ENCODE measurements around the gene LAMB3. TPM values are rescaled to one million over a fixed set of nuclear protein-coding genes. Genes with fewer than 3 reads are reported as not detected.

LAMB3 gene
- total RNA-seq, 4 donors from 2014 or later: 2.5 to 69.9 (median 6.3) TPM

DNA sequence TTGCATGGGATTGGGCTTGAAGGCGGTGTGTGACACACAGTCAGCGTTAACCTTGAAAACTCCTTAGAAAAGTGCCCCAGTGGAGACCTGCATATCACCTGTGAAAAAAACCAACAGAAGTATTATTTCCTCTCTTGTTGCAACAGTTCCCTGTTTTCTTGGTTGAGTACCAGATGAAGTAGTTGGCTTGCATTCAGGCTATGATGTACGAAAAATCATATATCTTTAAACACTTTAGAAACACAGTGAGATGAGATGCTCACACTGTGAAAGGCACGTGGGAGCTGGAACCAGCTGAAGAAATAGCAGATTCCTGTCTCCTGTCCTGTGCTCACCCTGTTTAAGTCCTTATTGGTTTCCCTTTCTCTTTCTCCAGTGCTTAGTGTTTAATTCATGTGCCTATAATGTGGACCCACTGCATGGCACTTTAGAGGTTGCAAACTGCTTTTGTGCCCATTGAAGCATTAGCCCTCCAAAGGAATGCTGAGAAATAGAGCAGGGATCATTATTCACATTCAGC, 65.9 kb downstream of the LAMB3 start:
- no peak for TF ChIP-seq CTCF (IDR thresholded peaks at IDR 0.05)
- ATAC-seq (ENCODE audit: low FRiP score): no peak

DNA sequence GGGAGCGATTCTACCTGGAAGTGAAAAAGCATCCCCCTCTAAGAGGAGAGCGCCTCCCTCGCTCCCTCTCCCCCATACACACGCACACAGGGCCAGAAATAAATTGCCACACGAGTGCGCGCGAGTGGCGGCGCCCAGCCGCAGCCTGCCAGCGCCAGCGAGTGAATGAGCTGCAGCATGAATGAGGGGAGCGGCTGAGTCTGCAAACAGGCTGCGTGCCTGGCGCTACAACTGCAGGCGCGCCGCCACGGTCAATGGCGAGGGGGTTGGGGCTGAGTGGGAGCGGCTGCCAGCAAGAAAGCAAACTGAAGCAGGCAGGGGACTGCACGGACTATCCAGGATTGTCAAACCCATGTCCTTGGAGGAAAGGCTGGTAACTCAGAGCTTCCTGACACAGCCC, 66.6 kb downstream of the LAMB3 start:
- ATAC-seq (ENCODE audit: low FRiP score) (peak; percentile 49), DNase-seq (ENCODE audit: low spot score) (no peak)
- no peak for TF ChIP-seq CTCF (IDR thresholded peaks at IDR 0.05)

More for the DNA sequence above, 65.9 kb downstream of the LAMB3 start:
- no peak for DNase-seq (ENCODE audit: low spot score)

- no peak for TF ChIP-seq CTCF (IDR thresholded peaks at IDR 0.05)
- ATAC-seq (ENCODE audit: low FRiP score) (no peak), DNase-seq (ENCODE audit: low spot score) (no peak)
Measured at GRCh38 chr1:209585197-209585596, 67.0 kb downstream of the LAMB3 start.

GRCh38 chr1:209584231-209584672, 68.0 kb downstream of the LAMB3 start:
- TF ChIP-seq CTCF (IDR thresholded peaks at IDR 0.05): no peak
- ATAC-seq (ENCODE audit: low FRiP score) (no peak), DNase-seq (ENCODE audit: low spot score) (no peak)

DNA sequence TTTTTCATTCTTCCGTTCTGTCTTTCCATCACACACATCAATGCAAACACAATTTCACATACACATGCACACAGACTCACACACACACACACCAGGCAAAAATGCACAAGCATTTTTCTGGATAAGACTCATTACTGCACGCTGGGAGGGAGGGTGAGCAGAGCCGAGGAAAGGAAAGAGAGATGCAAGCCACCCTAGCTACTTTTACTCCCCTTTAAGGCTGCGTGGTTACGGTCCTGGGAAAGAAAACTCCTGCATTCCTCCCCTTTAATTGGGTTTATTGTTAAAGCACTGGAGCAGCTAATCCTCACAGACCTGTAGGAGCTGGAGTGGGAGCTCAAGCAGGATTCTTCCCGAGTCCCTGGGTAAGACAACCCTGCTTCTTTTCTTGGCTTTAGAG, 68.8 kb downstream of the LAMB3 start, which contains the start of gene CAMK1G:
CAMK1G (plus strand) TSS at position 307 of the 400 bp plus-strand sequence. CDS start 11,270 bp downstream, outside the sequence.
- no peak for TF ChIP-seq CTCF (IDR thresholded peaks at IDR 0.05)
- ATAC-seq (ENCODE audit: low FRiP score) (no peak), DNase-seq (ENCODE audit: low spot score) (no peak)

GRCh38 chr1:209580577-209580976, 71.6 kb downstream of the LAMB3 start:
- TF ChIP-seq CTCF (IDR thresholded peaks at IDR 0.05): no peak
- no peak for DNase-seq (ENCODE audit: low spot score)
- ATAC-seq (ENCODE audit: low FRiP score): no peak

GRCh38 chr1:209577346-209577745, 74.9 kb downstream of the LAMB3 start:
- ATAC-seq (ENCODE audit: low FRiP score): no peak
- no peak for TF ChIP-seq CTCF (IDR thresholded peaks at IDR 0.05)

More at GRCh38 chr1:209577346-209577745, 74.9 kb downstream of the LAMB3 start:
- DNase-seq (ENCODE audit: low spot score): no peak

Measured in omental fat pad (tissue), 4 donors.